B cell (primary cell): ENCODE measurements around the gene CEP128. TPM values are rescaled to one million over a fixed set of nuclear protein-coding genes. Genes with fewer than 3 reads are reported as not detected.

Source experiments
- ATAC-seq: fragments of 200-7000 bp; cut with Tn5 transposase; one replicate; pipeline ENCODE4 v1.10.0; 2021; ENCODE audit warnings: low read depth, mild to moderate bottlenecking, moderate number of reproducible peaks, moderate library complexity
- CTCF ChIA-PET: fragments of 350-600 bp; sonication (Branson Sonifier 250); formaldehyde crosslinking; loops from one replicate; lab custom pipeline; 2021; ENCODE audit warnings: antibody characterized with exemption, inconsistent platforms; lab: Charles Lee
- POLR2A ChIA-PET: fragments of 350-600 bp; sonication (Branson Sonifier 250); formaldehyde crosslinking; loops from one replicate; lab custom pipeline; 2021; ENCODE audit warnings: antibody characterized with exemption; lab: Charles Lee
- DNase-seq: peaks from one replicate; pipeline ENCODE4 v3.0.0; 2013
- H2AFZ ChIP-seq: 2 replicates; pipeline ENCODE4 v1.6.1; 2012; ENCODE audit warnings: mild to moderate bottlenecking, low read depth, low read length; ENCODE audit not compliant: insufficient read depth, poor library complexity, severe bottlenecking
- H3K27ac ChIP-seq, 2 donors: 1 replicate in 1 of 2; 2 replicates in 1 of 2; pipeline ENCODE4 v1.5.1; 2012 to 2013; ENCODE audit warnings: low read length in 2 of 2, mild to moderate bottlenecking in 2 of 2, moderate library complexity in 1 of 2
- H3K27me3 ChIP-seq, 4 experiments: fragments of 200-600 bp in 1 of 4; sonication (generic) in 1 of 4; replicated peaks in 1 of 4; 1 replicate in 2 of 4; 2 replicates in 2 of 4; pipeline versions ENCODE4 v1.6.1 to v1.7.0; 2013 to 2016; ENCODE audit warnings: low read length in 3 of 4, mild to moderate bottlenecking in 2 of 4, mixed read lengths in 1 of 4, moderate library complexity in 1 of 4; ENCODE audit not compliant: insufficient read depth in 4 of 4, control insufficient read depth in 3 of 4; ENCODE audit errors: control extremely low read depth in 1 of 4
- H3K36me3 ChIP-seq, 2 experiments: replicated peaks in 1 of 2; 1 replicate in 1 of 2; 2 replicates in 1 of 2; pipeline versions ENCODE4 v1.6.1 to v1.7.1; 2013; ENCODE audit warnings: low read length in 1 of 2; ENCODE audit not compliant: insufficient read depth in 2 of 2, control insufficient read depth in 1 of 2; ENCODE audit errors: control extremely low read depth in 1 of 2, extremely low read depth in 1 of 2
- H3K4me1 ChIP-seq, 2 donors: fragments of 200-600 bp in 1 of 2; sonication (generic) in 1 of 2; 1 replicate in 1 of 2; 2 replicates in 1 of 2; pipeline versions ENCODE4 v1.5.1 to v1.6.1; 2013 to 2017; ENCODE audit warnings: low read length in 2 of 2; ENCODE audit not compliant: control insufficient read depth in 2 of 2, insufficient read depth in 2 of 2
- H3K4me2 ChIP-seq: replicated peaks from 2 replicates; pipeline ENCODE3; 2012; ENCODE audit warnings: mild to moderate bottlenecking, low read depth, low read length; ENCODE audit not compliant: poor library complexity, severe bottlenecking
- H3K4me3 ChIP-seq, 5 experiments: fragments of 200-600 bp in 1 of 5; sonication (generic) in 1 of 5; 1 replicate in 3 of 5; 2 replicates in 2 of 5; pipeline versions ENCODE4 v1.5.1 to v1.7.0; 2011 to 2016; ENCODE audit warnings: low read length in 4 of 5, mild to moderate bottlenecking in 4 of 5, low read depth in 2 of 5, control low read depth in 1 of 5, moderate library complexity in 1 of 5; ENCODE audit not compliant: insufficient read depth in 1 of 5; ENCODE audit errors: control extremely low read depth in 1 of 5, extremely low read depth in 1 of 5
- H3K79me2 ChIP-seq: fragments of 200-600 bp; sonication (generic); one replicate; pipeline ENCODE4 v1.6.0; 2016; ENCODE audit warnings: low read length; ENCODE audit not compliant: control insufficient read depth, insufficient read depth
- H3K9ac ChIP-seq: fragments of 200-600 bp; sonication (generic); 2 replicates; pipeline ENCODE4 v1.6.1; 2017; ENCODE audit warnings: mild to moderate bottlenecking, low read length, moderate library complexity
- H3K9me3 ChIP-seq, 3 donors: one replicate each; pipeline versions ENCODE4 v1.6.1 to v1.7.1; 2013; ENCODE audit warnings: low read length in 2 of 3; ENCODE audit not compliant: control insufficient read depth in 2 of 3, insufficient read depth in 1 of 3; ENCODE audit errors: control extremely low read depth in 1 of 3
- H4K20me1 ChIP-seq: 2 replicates; pipeline ENCODE4 v1.6.0; 2012; ENCODE audit warnings: mild to moderate bottlenecking, low read length; ENCODE audit not compliant: insufficient read depth, control insufficient read depth, poor library complexity, severe bottlenecking
- H3K27ac Mint-ChIP-seq: one replicate; pipeline ENCODE4 v1.8.0; 2021; ENCODE audit warnings: mixed read lengths
- H3K27me3 Mint-ChIP-seq: one replicate; pipeline ENCODE4 v1.8.0; 2021; ENCODE audit warnings: mixed read lengths
- H3K4me1 Mint-ChIP-seq: one replicate; pipeline ENCODE4 v1.8.0; 2021; ENCODE audit warnings: mixed read lengths
- H3K4me3 Mint-ChIP-seq: one replicate; pipeline ENCODE4 v1.8.0; 2021; ENCODE audit warnings: mixed read lengths
- H3K9me3 Mint-ChIP-seq: one replicate; pipeline ENCODE4 v1.8.0; 2022; ENCODE audit warnings: mixed read lengths; ENCODE audit not compliant: insufficient read depth
- EZH2 ChIP-seq: IDR thresholded peaks from 2 replicates; pipeline ENCODE4 v1.6.1; 2012; ENCODE audit warnings: borderline replicate concordance, low read depth, mild to moderate bottlenecking, moderate library complexity, low read length; ENCODE audit not compliant: insufficient read depth, poor library complexity, severe bottlenecking
- WGBS: methylation state at CpG from one replicate; pipeline ENCODE4 v1.1.5; 2013; ENCODE audit warnings: missing lambda C conversion rate; ENCODE audit not compliant: insufficient coverage; 5-methylcytosine and 5-hydroxymethylcytosine counted together
- intact Hi-C: fragments of 100-400 bp; cut with micrococcal nuclease; formaldehyde crosslinking; loops from one replicate; pipeline ENCODE4 v1.10.0; 2022
- polyA plus RNA-seq: library from polyadenylated mRNA; depleted of rRNA; stranded (reverse); fragments of >200 nt; gene quantifications from 2 replicates; pipeline ENCODE4 v1.2.3, GENCODE V29; 2012
- total RNA-seq, 2 donors: library from RNA; stranded (reverse); fragments of 120-200 nt in 1 of 2; gene quantifications; 1 replicate in 1 of 2; 2 replicates in 1 of 2; pipeline versions ENCODE4 v1.2.3 to v1.2.4, GENCODE V29; 2013 to 2022
- TF ChIP-seq, protein P1 (sequence below): fragments of 200-600 bp; IDR thresholded peaks from one replicate; pipeline ENCODE4 v1.8.0; 2022; ENCODE audit warnings: antibody characterized with exemption, mild to moderate bottlenecking

Gene CEP128
- total and polyA plus RNA-seq, 2 donors (not counting 1 experiment from before 2014, with no cell fraction given): 1.1 to 31.6 TPM

DNA sequence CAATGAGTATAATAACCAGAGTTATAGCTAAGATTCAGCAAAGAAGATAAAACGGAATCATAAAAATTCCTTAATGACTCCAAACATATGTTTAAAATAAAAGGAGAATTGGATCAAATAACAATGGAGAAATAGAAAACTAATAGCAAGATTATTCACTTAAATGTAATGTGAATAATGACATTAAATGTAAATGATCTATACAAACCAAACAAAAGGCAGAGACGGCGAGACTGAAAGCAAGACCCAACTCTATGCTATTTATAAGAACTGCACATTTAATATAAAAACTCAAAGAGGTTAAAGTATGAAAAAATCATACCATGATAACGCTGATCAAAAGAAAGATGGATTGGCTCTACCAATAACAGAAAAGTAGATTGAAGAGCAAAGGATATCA, 10.0 kb upstream of the CEP128 start:
- no peak for DNase-seq
- POLR2A ChIA-PET: no interaction called here
- H3K27me3 Mint-ChIP-seq: peaks cover 22% of the 10 kb centered on the region

DNA sequence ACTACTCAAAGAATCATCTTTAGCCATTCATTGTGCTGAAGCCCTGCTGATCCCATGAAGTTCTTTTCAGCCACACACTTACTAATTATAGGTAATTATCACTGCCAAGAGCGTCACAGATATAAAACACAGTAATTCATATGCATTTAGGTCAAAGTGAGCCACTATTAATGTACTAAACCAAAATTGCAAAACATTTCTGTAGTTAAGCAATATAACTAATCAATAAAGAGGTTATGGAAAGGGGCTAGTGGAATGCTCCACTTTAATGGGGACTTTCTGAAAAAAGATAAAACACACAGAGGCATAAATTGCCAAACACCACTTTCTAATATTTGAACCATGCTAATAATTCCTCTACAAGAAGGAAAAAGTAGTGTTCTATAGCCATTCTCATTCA, 6.8 kb upstream of the CEP128 start:
- H3K36me3 ChIP-seq: no peaks in the 10 kb centered on the region
- H3K4me3 Mint-ChIP-seq: no peak overlapping the region
- peaks cover 0 to 4% (median 0%) of the 10 kb centered on the region in 4 experiments for H3K27me3 ChIP-seq
- intact Hi-C loops: no loop called here
- H3K4me1 Mint-ChIP-seq: no peaks in the 10 kb centered on the region
- H3K9ac ChIP-seq: no peak overlapping the region
- H3K4me2 ChIP-seq: no peak overlapping the region
- no peaks in the 10 kb centered on the region for H3K9me3 ChIP-seq
- no peaks in the 10 kb centered on the region for H3K9me3 Mint-ChIP-seq
- POLR2A ChIA-PET: no interaction called here
- TF ChIP-seq, protein P1, sequence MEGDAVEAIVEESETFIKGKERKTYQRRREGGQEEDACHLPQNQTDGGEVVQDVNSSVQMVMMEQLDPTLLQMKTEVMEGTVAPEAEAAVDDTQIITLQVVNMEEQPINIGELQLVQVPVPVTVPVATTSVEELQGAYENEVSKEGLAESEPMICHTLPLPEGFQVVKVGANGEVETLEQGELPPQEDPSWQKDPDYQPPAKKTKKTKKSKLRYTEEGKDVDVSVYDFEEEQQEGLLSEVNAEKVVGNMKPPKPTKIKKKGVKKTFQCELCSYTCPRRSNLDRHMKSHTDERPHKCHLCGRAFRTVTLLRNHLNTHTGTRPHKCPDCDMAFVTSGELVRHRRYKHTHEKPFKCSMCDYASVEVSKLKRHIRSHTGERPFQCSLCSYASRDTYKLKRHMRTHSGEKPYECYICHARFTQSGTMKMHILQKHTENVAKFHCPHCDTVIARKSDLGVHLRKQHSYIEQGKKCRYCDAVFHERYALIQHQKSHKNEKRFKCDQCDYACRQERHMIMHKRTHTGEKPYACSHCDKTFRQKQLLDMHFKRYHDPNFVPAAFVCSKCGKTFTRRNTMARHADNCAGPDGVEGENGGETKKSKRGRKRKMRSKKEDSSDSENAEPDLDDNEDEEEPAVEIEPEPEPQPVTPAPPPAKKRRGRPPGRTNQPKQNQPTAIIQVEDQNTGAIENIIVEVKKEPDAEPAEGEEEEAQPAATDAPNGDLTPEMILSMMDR: no peak
- TF ChIP-seq EZH2: no peak
- ATAC-seq (no peak), DNase-seq (no peak)
- H3K27me3 Mint-ChIP-seq: peaks cover 16% of the 10 kb centered on the region
- H3K27ac ChIP-seq: no peak overlapping the region
- CTCF ChIA-PET: interaction anchor here (1.0 to 1.6 kb wide), 2 partner anchors 39 to 40 kb away, joined by 3 to 4 read pairs; no protein-coding TSS in a partner anchor
- H3K79me2 ChIP-seq: no peaks in the 10 kb centered on the region
- no peak overlapping the region for H2AFZ ChIP-seq
- H4K20me1 ChIP-seq: no peaks in the 10 kb centered on the region
- no peaks in the 10 kb centered on the region for H3K4me1 ChIP-seq
- H3K27ac Mint-ChIP-seq: no peak overlapping the region
- H3K4me3 ChIP-seq: no peak overlapping the region
- no CpG with 5 or more reads among the region's 1 CpG for WGBS

More for the DNA sequence above, 10.0 kb upstream of the CEP128 start:
- H3K4me3 ChIP-seq: no peak overlapping the region
- H3K4me1 Mint-ChIP-seq: peaks cover 19% of the 10 kb centered on the region
- H4K20me1 ChIP-seq: no peaks in the 10 kb centered on the region
- no peak overlapping the region for H3K9ac ChIP-seq
- no peak for ATAC-seq
- H3K4me3 Mint-ChIP-seq: no peak overlapping the region
- peaks cover 0 to 3% (median 0%) of the 10 kb centered on the region in 3 donors for H3K9me3 ChIP-seq
- H3K4me1 ChIP-seq: peaks cover 0 to 13% of the 10 kb centered on the region in 2 donors
- intact Hi-C loops: no loop called here
- H3K36me3 ChIP-seq: no peaks in the 10 kb centered on the region
- TF ChIP-seq, protein P1: no peak
- peaks cover 0 to 14% (median 4%) of the 10 kb centered on the region in 4 experiments for H3K27me3 ChIP-seq
- no peaks in the 10 kb centered on the region for H3K79me2 ChIP-seq
- H2AFZ ChIP-seq: no peak overlapping the region
- H3K4me2 ChIP-seq: no peak overlapping the region
- WGBS: no CpG with 5 or more reads among the region's 4 CpGs
- CTCF ChIA-PET: interaction anchor here (1.3 to 12.7 kb wide), 2 partner anchors 36 to 45 kb away, joined by 4 to 255 read pairs; no protein-coding TSS in a partner anchor
- no peak overlapping the region for H3K27ac ChIP-seq
- H3K9me3 Mint-ChIP-seq: no peaks in the 10 kb centered on the region
- no peak overlapping the region for H3K27ac Mint-ChIP-seq
